Ovary (tissue), 9 donors: ENCODE measurements around the gene CASP9. TPM values are rescaled to one million over a fixed set of nuclear protein-coding genes. Genes with fewer than 3 reads are reported as not detected.
A peak's percentile ranks its signal among the peaks of the same experiment; 100 is the strongest.

Source experiments
- DNase-seq, 5 donors: peaks; one replicate each; pipeline ENCODE4 v3.0.0-alpha.2; 2019 to 2020
- H3K27ac ChIP-seq, 2 donors: fragments of 200-600 bp; one replicate each; pipeline versions ENCODE4 v1.5.1 to v1.8.0; 2019 to 2022
- H3K27me3 ChIP-seq: fragments of 200-600 bp; one replicate; pipeline ENCODE4 v1.8.0; 2022
- H3K36me3 ChIP-seq: fragments of 200-600 bp; sonication (generic); one replicate; pipeline ENCODE4 v1.5.1; 2019
- H3K4me1 ChIP-seq: one replicate; pipeline ENCODE4 v1.8.1; 2013; ENCODE audit warnings: mild to moderate bottlenecking, moderate library complexity; ENCODE audit not compliant: insufficient read depth
- H3K4me3 ChIP-seq: fragments of 200-600 bp; sonication (generic); one replicate; pipeline ENCODE4 v1.5.1; 2017
- H3K9me3 ChIP-seq, 2 donors: fragments of 200-600 bp in 1 of 2; sonication (generic) in 1 of 2; one replicate each; pipeline versions ENCODE4 v1.5.1 to v1.8.1; 2013 to 2019; ENCODE audit warnings: mild to moderate bottlenecking in 1 of 2, moderate library complexity in 1 of 2
- EP300 ChIP-seq: sonication (generic); formaldehyde crosslinking; IDR thresholded peaks from one replicate; pipeline ENCODE4 v1.6.1; 2017; ENCODE audit warnings: antibody characterized with exemption
- POLR2A ChIP-seq: fragments of 450-650 bp; IDR thresholded peaks from one replicate; pipeline ENCODE4 v1.6.1; 2017; ENCODE audit warnings: antibody characterized with exemption, mild to moderate bottlenecking, moderate library complexity
- WGBS, 3 donors: extraction: QIAGEN DNeasy Blood & Tissue Kit in 1 of 3; methylation state at CpG; one replicate each; pipeline versions ENCODE4 v1.1.5 to v1.1.7; 2013 to 2017; 5-methylcytosine and 5-hydroxymethylcytosine counted together
- intact Hi-C, 4 donors: fragments of 100-400 bp; cut with DNase I; formaldehyde crosslinking; loops; one replicate each; pipeline versions ENCODE4 v1.11.0 to v1.15.1; 2022 to 2023
- polyA plus RNA-seq, 2 donors: library from polyadenylated mRNA; stranded (reverse); fragments of 200-250 nt in 1 of 2; fragments of 350-450 nt in 1 of 2; fragmentation: Illumina TruSeq in 1 of 2; extraction: RNeasy Lipid Tissue Mini Kit (QIAGEN cat#74804) in 1 of 2; gene quantifications; one replicate each; pipeline ENCODE4 v1.2.3, GENCODE V29; 2013 to 2014
- total RNA-seq, 7 donors: library from RNA; depleted of rRNA in 2 of 7; stranded (reverse); fragments of >200 nt in 2 of 7; fragmentation: NEBNext Ultra II Directional in 3 of 7; extraction: Animal tissue kit (Norgen Biotek cat#: 25700) in 3 of 7; gene quantifications; one replicate each; pipeline versions ENCODE4 v1.1.0 to v1.2.4, GENCODE V29; 2016 to 2023
- TF ChIP-seq, protein P1 (sequence below), 3 donors: fragments of 450-650 bp in 2 of 3; fragments of 200-600 bp in 1 of 3; IDR thresholded peaks; one replicate each; pipeline versions ENCODE4 v1.5.1 to v1.8.0; 2016 to 2022; ENCODE audit warnings: antibody characterized with exemption in 3 of 3, mild to moderate bottlenecking in 1 of 3
- donor health status: DM: no; HTN: no; CAD: no; lungs with moderate emphysema.
- donor health status: DM: no; HTN: no; CAD: no.
- donor health status: Bipolar disorder and iron deficiency.
- donor health status: DM: yes; HTN: yes; CAD: no.
- donor health status: DM: no; HTN: no; CAD: no.
- donor health status: DM: yes; HTN: yes; CAD: no.

CASP9 gene
- total and polyA plus RNA-seq, 9 donors, result 13.4 to 62.0 (median 35.5) TPM

DNA sequence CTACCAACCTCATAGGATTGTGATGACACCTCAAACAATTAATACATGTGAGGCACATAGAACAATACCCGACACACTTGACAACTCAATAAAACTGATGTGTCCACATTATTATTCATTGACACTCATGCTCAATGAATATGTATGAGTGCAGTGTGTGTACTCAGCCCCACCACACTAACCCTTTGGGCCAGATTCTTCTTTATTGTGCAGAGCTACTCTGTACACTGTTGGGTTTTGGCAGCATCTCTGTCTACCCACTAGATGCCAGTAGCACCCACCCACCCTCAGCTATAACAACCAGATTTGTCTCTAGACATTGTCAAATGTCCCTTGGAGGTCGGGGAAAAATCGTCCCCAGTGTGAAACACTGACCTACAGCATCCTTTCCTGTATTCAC lies 10.1 kb downstream of the CASP9 start:
- intact Hi-C loops, result no loop called here
- TF ChIP-seq, protein P1, sequence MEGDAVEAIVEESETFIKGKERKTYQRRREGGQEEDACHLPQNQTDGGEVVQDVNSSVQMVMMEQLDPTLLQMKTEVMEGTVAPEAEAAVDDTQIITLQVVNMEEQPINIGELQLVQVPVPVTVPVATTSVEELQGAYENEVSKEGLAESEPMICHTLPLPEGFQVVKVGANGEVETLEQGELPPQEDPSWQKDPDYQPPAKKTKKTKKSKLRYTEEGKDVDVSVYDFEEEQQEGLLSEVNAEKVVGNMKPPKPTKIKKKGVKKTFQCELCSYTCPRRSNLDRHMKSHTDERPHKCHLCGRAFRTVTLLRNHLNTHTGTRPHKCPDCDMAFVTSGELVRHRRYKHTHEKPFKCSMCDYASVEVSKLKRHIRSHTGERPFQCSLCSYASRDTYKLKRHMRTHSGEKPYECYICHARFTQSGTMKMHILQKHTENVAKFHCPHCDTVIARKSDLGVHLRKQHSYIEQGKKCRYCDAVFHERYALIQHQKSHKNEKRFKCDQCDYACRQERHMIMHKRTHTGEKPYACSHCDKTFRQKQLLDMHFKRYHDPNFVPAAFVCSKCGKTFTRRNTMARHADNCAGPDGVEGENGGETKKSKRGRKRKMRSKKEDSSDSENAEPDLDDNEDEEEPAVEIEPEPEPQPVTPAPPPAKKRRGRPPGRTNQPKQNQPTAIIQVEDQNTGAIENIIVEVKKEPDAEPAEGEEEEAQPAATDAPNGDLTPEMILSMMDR (IDR thresholded peaks at IDR 0.05), result no peak
- TF ChIP-seq POLR2A, result no peak
- no peaks in the 10 kb centered on the region for H3K4me1 ChIP-seq
- no peak overlapping the region for H3K4me3 ChIP-seq
- H3K9me3 ChIP-seq, result no peaks in the 10 kb centered on the region
- no peaks in the 10 kb centered on the region for H3K27me3 ChIP-seq
- peak in 1 of 5 donors; percentile 12 for DNase-seq
- no peak overlapping the region for H3K27ac ChIP-seq
- H3K36me3 ChIP-seq, result no peaks in the 10 kb centered on the region
- WGBS, 3 donors, result 88 to 94% (median 94%) methylated on average over 3 of the region's 3 CpGs

DNA sequence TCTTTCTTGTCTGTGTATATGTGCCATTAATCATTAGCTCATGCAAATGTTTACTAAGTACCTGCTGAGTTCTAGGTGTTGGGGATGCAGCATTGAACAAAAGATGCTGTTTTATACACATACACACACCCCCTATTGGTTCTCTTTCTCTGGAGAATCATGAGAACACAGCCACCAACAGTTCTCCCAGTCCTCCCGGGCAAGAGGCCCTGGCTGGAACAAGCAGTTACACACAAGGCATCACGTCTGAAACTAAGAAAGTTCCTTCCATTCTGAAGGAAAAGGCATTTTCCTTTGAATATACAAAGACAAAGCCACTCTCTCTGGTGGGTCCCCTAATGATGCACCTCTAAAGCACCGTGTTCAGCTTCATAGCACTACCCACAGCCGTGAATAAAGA lies 10.8 kb downstream of the CASP9 start:
- Histone ChIP-seq H3K27ac (no peak overlapping the region), H3K4me3 (no peak overlapping the region), H3K36me3 (no peaks in the 10 kb centered on the region), H3K27me3 (no peaks in the 10 kb centered on the region), H3K9me3 (no peaks in the 10 kb centered on the region), H3K4me1 (no peaks in the 10 kb centered on the region)
- WGBS, 3 donors, result 80 to 81% (median 80%) methylated on average over 4 of the region's 4 CpGs
- DNase-seq, result peak in 1 of 5 donors; percentile 1
- intact Hi-C loops, result no loop called here
- TF ChIP-seq POLR2A, result no peak
- TF ChIP-seq, protein P1 (IDR thresholded peaks at IDR 0.05), result no peak
- no peak for TF ChIP-seq EP300

DNA sequence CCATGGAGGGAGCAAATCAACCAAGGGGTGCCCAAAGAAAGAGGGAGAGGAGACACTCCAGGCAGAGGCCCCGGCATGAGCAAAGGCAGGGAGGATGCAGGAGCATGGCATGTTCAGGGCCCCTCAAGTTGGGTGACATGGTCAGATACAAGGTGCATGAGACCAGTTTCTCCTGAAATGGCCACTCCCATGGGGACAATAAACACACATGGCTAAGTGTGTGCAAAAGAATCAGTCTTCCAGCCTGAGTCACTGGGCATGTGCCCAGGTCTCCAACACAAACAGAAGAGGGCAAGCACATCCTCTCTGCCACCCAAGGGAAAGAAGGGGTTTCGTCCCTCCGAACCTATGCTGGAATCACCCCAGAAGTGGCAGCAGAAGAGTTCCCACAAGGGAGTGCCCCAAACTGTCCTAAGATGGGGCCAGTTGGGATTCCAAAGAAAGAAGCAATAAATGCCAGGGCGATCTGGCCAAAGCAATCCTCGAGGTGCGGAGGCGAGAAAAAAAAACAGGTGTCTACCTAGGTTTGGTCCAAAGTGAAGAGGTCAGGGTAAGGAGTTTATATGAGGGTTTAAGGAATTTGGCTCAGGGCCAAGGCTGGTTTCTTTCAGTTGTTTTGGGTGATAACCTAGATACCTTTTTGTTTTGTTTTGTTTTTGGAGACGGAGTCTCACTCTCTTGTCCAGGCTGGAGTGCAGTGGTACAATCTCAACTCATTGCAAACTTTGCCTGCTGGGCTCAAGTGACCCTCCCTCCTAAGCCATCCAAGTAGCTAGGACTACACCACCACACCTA lies 13.2 kb downstream of the CASP9 start:
- Histone ChIP-seq H3K9me3 (no peaks in the 10 kb centered on the region), H3K4me3 (no peak overlapping the region), H3K27me3 (no peaks in the 10 kb centered on the region), H3K4me1 (no peaks in the 10 kb centered on the region), H3K27ac (no peak overlapping the region), H3K36me3 (no peaks in the 10 kb centered on the region)
- WGBS, 3 donors, result 90 to 91% (median 90%) methylated on average over 8 of the region's 8 CpGs
- intact Hi-C loops, result no loop called here
- no peak for DNase-seq
- TF ChIP-seq EP300 (no peak), POLR2A (no peak)
- TF ChIP-seq, protein P1 (IDR thresholded peaks at IDR 0.05), result no peak

DNA sequence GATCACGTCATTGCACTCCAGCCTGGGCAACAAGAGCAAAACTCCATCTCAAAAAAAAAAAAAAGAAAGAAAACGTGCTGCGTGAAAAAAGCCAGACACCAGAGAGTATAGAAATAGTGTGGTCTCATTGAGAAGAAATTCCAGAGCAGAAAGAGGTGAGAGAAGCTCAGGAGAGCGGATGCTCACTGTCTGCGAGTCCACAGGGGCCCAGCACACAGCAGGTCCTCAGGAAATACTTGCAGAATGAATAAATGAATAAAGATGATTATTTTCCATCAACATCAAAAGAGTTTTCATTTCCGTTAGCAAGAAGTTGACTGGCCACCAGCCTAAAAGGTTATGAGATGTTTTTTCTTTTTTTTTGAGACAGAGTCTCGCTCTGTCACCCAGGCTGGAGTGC lies 14.4 kb downstream of the CASP9 start:
- Histone ChIP-seq H3K27me3 (no peaks in the 10 kb centered on the region), H3K4me1 (no peaks in the 10 kb centered on the region), H3K36me3 (no peaks in the 10 kb centered on the region), H3K4me3 (no peak overlapping the region), H3K9me3 (no peaks in the 10 kb centered on the region), H3K27ac (no peak overlapping the region)
- DNase-seq, result no peak
- WGBS, 3 donors, result 78 to 87% (median 83%) methylated on average over 7 of the region's 7 CpGs
- intact Hi-C loops, result no loop called here
- TF ChIP-seq POLR2A (no peak), EP300 (no peak)
- TF ChIP-seq, protein P1 (IDR thresholded peaks at IDR 0.05), result no peak
